Endothelial cell (in vitro differentiated cells): ENCODE measurements around the gene HS3ST5. TPM values are rescaled to one million over a fixed set of nuclear protein-coding genes. Genes with fewer than 3 reads are reported as not detected.
A peak's percentile ranks its signal among the peaks of the same experiment; 100 is the strongest.

Source experiments
- DNase-seq: peaks from one replicate; pipeline ENCODE4 v3.0.0; 2021; ENCODE audit warnings: low spot score
- H3K27ac Mint-ChIP-seq: one replicate; pipeline ENCODE4 v1.8.0; 2021; ENCODE audit warnings: mixed read lengths, inconsistent platforms; ENCODE audit not compliant: unreplicated experiment
- H3K27me3 Mint-ChIP-seq: one replicate; pipeline ENCODE4 v1.8.0; 2021; ENCODE audit warnings: mild to moderate bottlenecking, moderate library complexity, mixed read lengths, inconsistent platforms; ENCODE audit not compliant: unreplicated experiment
- H3K36me3 Mint-ChIP-seq: one replicate; pipeline ENCODE4 v1.8.0; 2021; ENCODE audit warnings: mild to moderate bottlenecking, low read depth, mixed read lengths, inconsistent platforms; ENCODE audit not compliant: unreplicated experiment
- H3K4me1 Mint-ChIP-seq: one replicate; pipeline ENCODE4 v1.8.0; 2021; ENCODE audit warnings: mild to moderate bottlenecking, mixed read lengths, inconsistent platforms; ENCODE audit not compliant: unreplicated experiment
- H3K4me3 Mint-ChIP-seq: one replicate; pipeline ENCODE4 v1.8.0; 2021; ENCODE audit warnings: mild to moderate bottlenecking, mixed read lengths, inconsistent platforms; ENCODE audit not compliant: unreplicated experiment
- H3K9me3 Mint-ChIP-seq: one replicate; pipeline ENCODE4 v1.8.0; 2021; ENCODE audit warnings: mixed read lengths, inconsistent platforms; ENCODE audit not compliant: unreplicated experiment
- CTCF ChIP-seq: fragments of 200-600 bp; sonication (generic); IDR thresholded peaks from one replicate; pipeline ENCODE4 v1.5.0; 2021; ENCODE audit warnings: antibody characterized with exemption; ENCODE audit not compliant: unreplicated experiment
- total RNA-seq: library from RNA; stranded (reverse); fragmentation: NEBNext Ultra II Directional; extraction: Animal tissue kit (Norgen Biotek cat#: 25700); gene quantifications from one replicate; pipeline ENCODE4 v1.2.1, GENCODE V29; 2021; ENCODE audit not compliant: unreplicated experiment

Gene HS3ST5
- total RNA-seq, 1 donor from 2014 or later, result 0.51 TPM

GRCh38 chr6:114108119-114109002, 234.5 kb downstream of the HS3ST5 start:
- H3K4me3 Mint-ChIP-seq, result no peak overlapping the region
- DNase-seq, result peak; percentile 83
- no peaks in the 10 kb centered on the region for H3K9me3 Mint-ChIP-seq
- peak; percentile 71 for TF ChIP-seq CTCF
- H3K27me3 Mint-ChIP-seq, result no peaks in the 10 kb centered on the region
- no peaks in the 10 kb centered on the region for H3K4me1 Mint-ChIP-seq
- no peaks in the 10 kb centered on the region for H3K36me3 Mint-ChIP-seq
- H3K27ac Mint-ChIP-seq, result no peak overlapping the region

GRCh38 chr6:114106020-114106419, 236.8 kb downstream of the HS3ST5 start:
- Mint-ChIP-seq H3K4me3 (no peak overlapping the region), H3K27me3 (no peaks in the 10 kb centered on the region), H3K9me3 (no peaks in the 10 kb centered on the region), H3K36me3 (no peaks in the 10 kb centered on the region), H3K4me1 (no peaks in the 10 kb centered on the region), H3K27ac (no peak overlapping the region)
- TF ChIP-seq CTCF, result no peak
- no peak for DNase-seq

- DNase-seq, result no peak
- no peaks in the 10 kb centered on the region for H3K4me1 Mint-ChIP-seq
- no peaks in the 10 kb centered on the region for H3K36me3 Mint-ChIP-seq
- H3K9me3 Mint-ChIP-seq, result no peaks in the 10 kb centered on the region
- no peak overlapping the region for H3K27ac Mint-ChIP-seq
- H3K4me3 Mint-ChIP-seq, result no peak overlapping the region
- no peaks in the 10 kb centered on the region for H3K27me3 Mint-ChIP-seq
- no peak for TF ChIP-seq CTCF
Measured at GRCh38 chr6:114101255-114101654, 241.6 kb downstream of the HS3ST5 start.

- no peak for TF ChIP-seq CTCF
- no peaks in the 10 kb centered on the region for H3K36me3 Mint-ChIP-seq
- DNase-seq, result no peak
Measured at GRCh38 chr6:114100215-114100994, 242.4 kb downstream of the HS3ST5 start.

More at GRCh38 chr6:114100215-114100994, 242.4 kb downstream of the HS3ST5 start:
- H3K27me3 Mint-ChIP-seq, result no peaks in the 10 kb centered on the region
- H3K4me3 Mint-ChIP-seq, result no peak overlapping the region
- no peak overlapping the region for H3K27ac Mint-ChIP-seq
- H3K4me1 Mint-ChIP-seq, result no peaks in the 10 kb centered on the region
- H3K9me3 Mint-ChIP-seq, result no peaks in the 10 kb centered on the region
